Stimulated activated CD4-positive, alpha-beta T cell treated with anti-CD3 and anti-CD28 coated beads, Interleukin-4, amount 100 ng/mL, for 48 hours (primary cell): Measurements from ENCODE around the gene SHC1.
A peak's percentile ranks its signal among the peaks of the same experiment; 100 is the strongest.

ENCODE experiments used
- DNase-seq, 2 donors: peaks; one replicate each; pipeline ENCODE4 v3.0.0-alpha.2; 2020; ENCODE audit warnings: low read depth in 2 of 2

SHC1 gene

GRCh38 chr1:154970631-154971340, at the start of gene SHC1:
TSS of gene SHC1 (minus strand) at chr1:154970747. CDS start at chr1:154970526, 221 bp downstream.
- no peak for DNase-seq

- DNase-seq = no peak
These were observed 49.1 kb upstream of the SHC1 start for GRCh38 chr1:155019377-155020245.

- DNase-seq = no peak
These were observed 48.2 kb upstream of the SHC1 start for GRCh38 chr1:155018617-155019348.

GRCh38 chr1:155017946-155018316, 47.4 kb upstream of the SHC1 start:
- no peak for DNase-seq

GRCh38 chr1:155017041-155017945, 46.7 kb upstream of the SHC1 start:
- peak; percentile 87 to 92 for DNase-seq

GRCh38 chr1:155016231-155016831, 45.8 kb upstream of the SHC1 start:
- no peak for DNase-seq

- no peak for DNase-seq
These were observed 45.1 kb upstream of the SHC1 start for GRCh38 chr1:155015527-155016230.

- DNase-seq = no peak
These were observed 44.4 kb upstream of the SHC1 start for GRCh38 chr1:155014709-155015508.

GRCh38 chr1:155013632-155014031, 43.1 kb upstream of the SHC1 start:
- DNase-seq = no peak

- no peak for DNase-seq
These were observed 42.4 kb upstream of the SHC1 start for GRCh38 chr1:155012776-155013602.

- peak in 1 of 2 donors; percentile 42 for DNase-seq
These were observed 41.5 kb upstream of the SHC1 start for GRCh38 chr1:155012026-155012546.

GRCh38 chr1:155011437-155012025, 41.0 kb upstream of the SHC1 start:
- no peak for DNase-seq

- DNase-seq = no peak
These were observed 40.5 kb upstream of the SHC1 start for GRCh38 chr1:155011004-155011416.

GRCh38 chr1:155010211-155010918, 39.8 kb upstream of the SHC1 start:
- DNase-seq = no peak

- no peak for DNase-seq
These were observed 39.2 kb upstream of the SHC1 start for GRCh38 chr1:155009742-155010141.

GRCh38 chr1:155009221-155009711, 38.7 kb upstream of the SHC1 start:
- DNase-seq = peak in 1 of 2 donors; percentile 30
